ENCODE measurements around the gene NEUROD6.

NEUROD6 gene

DNA sequence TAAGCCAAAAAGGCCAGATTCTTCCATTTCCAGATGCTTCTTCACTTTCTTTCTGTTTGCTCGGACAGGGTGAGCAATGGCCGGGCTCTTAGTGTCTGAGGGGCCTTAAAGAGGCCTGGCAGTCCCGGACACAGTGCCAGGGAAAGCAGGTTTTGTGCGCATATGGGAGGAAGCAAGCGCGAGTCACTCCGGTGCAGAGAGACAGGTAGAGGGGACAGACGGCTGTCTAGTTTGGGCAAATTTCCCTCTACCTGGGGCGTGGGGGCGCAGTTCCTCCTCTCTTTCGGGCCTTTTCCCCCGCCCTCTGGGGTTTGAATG is 4.7 kb downstream of the NEUROD6 start:
- FAIRE-seq (no peak), DNase-seq (ENCODE audit: insufficient read length, low spot score) (no peak)
- TF ChIP-seq, protein P1, sequence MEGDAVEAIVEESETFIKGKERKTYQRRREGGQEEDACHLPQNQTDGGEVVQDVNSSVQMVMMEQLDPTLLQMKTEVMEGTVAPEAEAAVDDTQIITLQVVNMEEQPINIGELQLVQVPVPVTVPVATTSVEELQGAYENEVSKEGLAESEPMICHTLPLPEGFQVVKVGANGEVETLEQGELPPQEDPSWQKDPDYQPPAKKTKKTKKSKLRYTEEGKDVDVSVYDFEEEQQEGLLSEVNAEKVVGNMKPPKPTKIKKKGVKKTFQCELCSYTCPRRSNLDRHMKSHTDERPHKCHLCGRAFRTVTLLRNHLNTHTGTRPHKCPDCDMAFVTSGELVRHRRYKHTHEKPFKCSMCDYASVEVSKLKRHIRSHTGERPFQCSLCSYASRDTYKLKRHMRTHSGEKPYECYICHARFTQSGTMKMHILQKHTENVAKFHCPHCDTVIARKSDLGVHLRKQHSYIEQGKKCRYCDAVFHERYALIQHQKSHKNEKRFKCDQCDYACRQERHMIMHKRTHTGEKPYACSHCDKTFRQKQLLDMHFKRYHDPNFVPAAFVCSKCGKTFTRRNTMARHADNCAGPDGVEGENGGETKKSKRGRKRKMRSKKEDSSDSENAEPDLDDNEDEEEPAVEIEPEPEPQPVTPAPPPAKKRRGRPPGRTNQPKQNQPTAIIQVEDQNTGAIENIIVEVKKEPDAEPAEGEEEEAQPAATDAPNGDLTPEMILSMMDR (IDR thresholded peaks at IDR 0.05; ENCODE audit: insufficient read depth, missing control alignments), result no peak

DNA sequence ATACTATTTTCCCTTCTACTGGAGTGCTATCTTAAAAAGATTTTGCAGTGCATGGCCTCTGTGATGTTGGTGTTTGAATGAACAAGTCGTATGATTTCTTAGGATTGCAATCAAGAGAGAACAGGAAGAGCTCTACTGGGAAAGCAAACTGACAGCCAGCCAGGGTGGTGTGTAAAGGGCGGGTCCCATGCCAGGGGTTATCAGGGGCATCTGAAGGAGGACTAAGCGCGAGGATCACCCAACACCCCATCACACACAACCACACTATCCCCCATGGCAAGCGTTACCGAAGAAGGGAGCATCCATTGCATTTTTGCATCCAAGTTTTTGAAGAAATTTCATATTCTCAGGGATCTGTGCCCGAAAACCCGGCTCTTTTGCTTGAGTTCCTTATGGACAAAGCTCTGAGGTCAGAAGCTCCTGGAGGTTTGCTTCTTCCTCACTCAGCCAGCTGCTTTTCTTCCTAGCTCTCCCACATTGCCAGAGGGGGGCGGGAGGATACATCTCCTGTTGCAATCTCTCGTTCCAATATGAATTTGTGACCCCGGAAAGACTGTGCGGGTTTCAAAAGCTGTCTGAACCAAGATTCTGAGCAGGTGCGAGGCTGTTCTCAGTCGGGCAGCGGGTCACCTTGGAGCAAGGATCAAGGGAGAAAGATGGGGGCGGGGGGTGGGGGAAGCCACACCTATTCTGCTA is 5.2 kb downstream of the NEUROD6 start:
- FAIRE-seq (no peak), DNase-seq (ENCODE audit: insufficient read length, low spot score) (no peak)
- TF ChIP-seq, protein P1 (IDR thresholded peaks at IDR 0.05; ENCODE audit: insufficient read depth, missing control alignments), result no peak

DNA sequence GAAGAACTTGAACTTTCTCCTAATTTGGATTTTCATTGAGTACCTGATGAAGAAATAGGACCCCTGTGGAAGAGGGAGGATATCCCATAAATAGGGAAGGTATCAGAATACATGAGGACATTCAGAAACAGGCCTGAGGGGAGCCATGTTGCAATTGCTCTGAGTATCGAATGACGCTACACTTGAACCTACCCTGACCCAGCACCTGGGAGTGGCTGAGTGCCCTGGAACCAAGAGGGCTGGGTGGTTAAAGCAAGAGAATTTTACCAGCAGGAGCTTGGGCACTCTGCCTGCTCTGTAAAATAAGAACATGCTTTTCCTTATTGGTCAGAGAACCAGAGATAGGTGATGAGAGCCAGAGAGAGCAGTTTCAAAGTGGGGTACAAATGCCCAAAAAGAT is 7.2 kb downstream of the NEUROD6 start:
- no peak for FAIRE-seq
- TF ChIP-seq, protein P1 (IDR thresholded peaks at IDR 0.05; ENCODE audit: insufficient read depth, missing control alignments), result no peak

GRCh38 chr7:31327071-31327470 is 13.5 kb downstream of the NEUROD6 start:
- FAIRE-seq, result no peak
- DNase-seq (ENCODE audit: insufficient read length, low spot score), result no peak

More for the DNA sequence above, 7.2 kb downstream of the NEUROD6 start:
- no peak for DNase-seq (ENCODE audit: insufficient read length, low spot score)

GRCh38 chr7:31326416-31326815 is 14.1 kb downstream of the NEUROD6 start:
- TF ChIP-seq, protein P1 (IDR thresholded peaks at IDR 0.05; ENCODE audit: insufficient read depth, missing control alignments), result no peak
- FAIRE-seq (no peak), DNase-seq (ENCODE audit: insufficient read length, low spot score) (no peak)

More at GRCh38 chr7:31327071-31327470, 13.5 kb downstream of the NEUROD6 start:
- TF ChIP-seq, protein P1 (IDR thresholded peaks at IDR 0.05; ENCODE audit: insufficient read depth, missing control alignments), result no peak

DNA sequence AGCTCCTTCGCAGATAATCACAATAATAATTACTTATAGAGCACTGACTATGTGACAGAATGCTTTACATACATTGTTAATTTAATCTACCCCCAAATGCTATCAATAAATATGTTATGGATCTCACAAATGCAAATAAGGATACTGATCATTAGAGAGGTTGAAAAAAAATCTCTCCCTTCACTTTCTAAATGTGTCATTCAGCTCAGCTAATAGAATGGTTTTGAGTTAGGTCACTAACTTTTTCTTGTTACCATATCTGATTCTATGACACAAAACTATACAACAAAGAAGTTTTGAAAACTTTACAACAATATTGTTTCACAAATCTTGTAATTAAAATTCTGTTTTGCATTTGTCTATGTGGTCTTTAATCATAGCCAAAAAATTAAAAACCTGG is 17.4 kb downstream of the NEUROD6 start:
- TF ChIP-seq, protein P1 (IDR thresholded peaks at IDR 0.05; ENCODE audit: insufficient read depth, missing control alignments), result no peak

DNA sequence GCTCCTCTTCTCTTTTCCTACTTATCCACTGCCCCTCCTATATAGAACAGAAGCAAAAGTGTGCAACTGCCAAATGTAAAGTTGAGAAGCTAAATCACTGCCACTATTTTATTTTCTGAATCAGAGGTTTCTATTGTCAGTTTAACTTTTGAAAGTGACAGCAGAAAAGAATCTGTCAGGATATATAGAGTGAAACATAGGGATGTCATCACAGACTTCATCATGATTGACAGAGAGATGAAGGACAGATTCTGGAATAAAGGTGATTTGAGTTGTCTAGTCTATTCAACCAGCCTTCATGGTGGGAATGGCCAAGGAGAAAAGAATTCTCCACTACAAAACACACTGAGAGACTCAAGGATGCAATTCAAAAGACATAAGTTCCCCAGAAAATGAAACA is 19.9 kb downstream of the NEUROD6 start:
- TF ChIP-seq, protein P1 (IDR thresholded peaks at IDR 0.05; ENCODE audit: insufficient read depth, missing control alignments), result no peak
- FAIRE-seq, result no peak
- DNase-seq (ENCODE audit: insufficient read length, low spot score), result no peak

More for the DNA sequence above, 17.4 kb downstream of the NEUROD6 start:
- DNase-seq (ENCODE audit: insufficient read length, low spot score), result no peak
- FAIRE-seq, result no peak
